ENCODE measurements around the gene SNRPD3. TPM values are rescaled to one million over a fixed set of nuclear protein-coding genes. Genes with fewer than 3 reads are reported as not detected.

The SNRPD3 gene
- total and polyA plus RNA-seq, 9 of the 15 experiments (the other 6 are each of a cell fraction or from before 2014, with no cell fraction given), result 131 to 366 (median 274) TPM

DNA sequence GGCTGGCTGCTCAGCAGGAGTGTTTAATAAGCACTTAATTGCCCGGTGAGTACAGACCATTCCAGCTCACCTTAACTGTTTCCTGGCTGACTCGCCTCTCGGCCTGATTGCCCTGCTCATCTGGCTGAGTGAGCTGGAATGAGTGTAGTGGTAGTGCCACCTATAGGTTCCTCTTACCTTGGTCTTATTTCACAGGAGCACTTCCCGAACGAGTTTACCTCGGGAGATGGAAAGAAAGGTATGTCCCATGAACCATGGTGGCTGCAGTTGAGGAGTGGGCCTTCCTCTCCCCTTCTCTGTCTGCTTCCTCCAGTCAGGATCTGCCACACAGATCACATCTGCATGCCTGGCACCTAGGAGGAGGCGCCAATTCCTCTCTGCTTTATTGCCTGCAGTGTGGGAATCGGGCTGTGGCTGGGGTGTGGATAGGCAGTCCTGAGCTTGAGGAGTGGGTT lies 34.0 kb upstream of the SNRPD3 start (continued):
- TF ChIP-seq CTCF (IDR thresholded peaks at IDR 0.05 in 2 of 3, conservative IDR thresholded peaks at IDR 0.05 in 1 of 3; ENCODE audit: insufficient read depth in 2 of 3, low read depth in 1 of 3, low read length in 3 of 3), result peak; percentile 48 to 68 (median 56)
- TF ChIP-seq, protein P1, sequence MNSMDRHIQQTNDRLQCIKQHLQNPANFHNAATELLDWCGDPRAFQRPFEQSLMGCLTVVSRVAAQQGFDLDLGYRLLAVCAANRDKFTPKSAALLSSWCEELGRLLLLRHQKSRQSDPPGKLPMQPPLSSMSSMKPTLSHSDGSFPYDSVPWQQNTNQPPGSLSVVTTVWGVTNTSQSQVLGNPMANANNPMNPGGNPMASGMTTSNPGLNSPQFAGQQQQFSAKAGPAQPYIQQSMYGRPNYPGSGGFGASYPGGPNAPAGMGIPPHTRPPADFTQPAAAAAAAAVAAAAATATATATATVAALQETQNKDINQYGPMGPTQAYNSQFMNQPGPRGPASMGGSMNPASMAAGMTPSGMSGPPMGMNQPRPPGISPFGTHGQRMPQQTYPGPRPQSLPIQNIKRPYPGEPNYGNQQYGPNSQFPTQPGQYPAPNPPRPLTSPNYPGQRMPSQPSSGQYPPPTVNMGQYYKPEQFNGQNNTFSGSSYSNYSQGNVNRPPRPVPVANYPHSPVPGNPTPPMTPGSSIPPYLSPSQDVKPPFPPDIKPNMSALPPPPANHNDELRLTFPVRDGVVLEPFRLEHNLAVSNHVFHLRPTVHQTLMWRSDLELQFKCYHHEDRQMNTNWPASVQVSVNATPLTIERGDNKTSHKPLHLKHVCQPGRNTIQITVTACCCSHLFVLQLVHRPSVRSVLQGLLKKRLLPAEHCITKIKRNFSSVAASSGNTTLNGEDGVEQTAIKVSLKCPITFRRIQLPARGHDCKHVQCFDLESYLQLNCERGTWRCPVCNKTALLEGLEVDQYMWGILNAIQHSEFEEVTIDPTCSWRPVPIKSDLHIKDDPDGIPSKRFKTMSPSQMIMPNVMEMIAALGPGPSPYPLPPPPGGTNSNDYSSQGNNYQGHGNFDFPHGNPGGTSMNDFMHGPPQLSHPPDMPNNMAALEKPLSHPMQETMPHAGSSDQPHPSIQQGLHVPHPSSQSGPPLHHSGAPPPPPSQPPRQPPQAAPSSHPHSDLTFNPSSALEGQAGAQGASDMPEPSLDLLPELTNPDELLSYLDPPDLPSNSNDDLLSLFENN (IDR thresholded peaks at IDR 0.05; ENCODE audit: low read depth in 2 of 2, low read length in 2 of 2), result no peak
- TF ChIP-seq RAD21 (CRISPR knock-in tag; conservative IDR thresholded peaks at IDR 0.05 in 1 of 2, IDR thresholded peaks at IDR 0.05 in 1 of 2), result peak; percentile 64 to 77

DNA sequence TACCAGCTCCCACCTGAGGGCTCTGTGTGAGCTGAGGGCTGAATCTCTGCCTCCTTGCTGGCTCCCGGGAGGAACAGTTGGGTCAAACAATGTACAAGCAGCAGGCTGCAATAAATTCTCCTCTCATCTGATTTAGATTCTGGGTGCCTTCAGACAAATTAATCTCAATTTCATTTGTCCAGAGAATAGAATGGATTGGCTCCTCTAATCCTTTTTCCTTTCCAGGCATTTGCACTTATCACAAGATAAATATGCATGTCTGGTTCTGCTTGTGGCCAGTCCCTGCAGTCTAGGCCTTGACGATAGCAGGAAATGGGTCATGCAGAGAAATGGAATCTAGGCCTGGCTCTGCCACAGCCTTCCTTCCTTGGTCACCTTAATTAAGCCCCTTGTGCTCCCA lies 31.9 kb upstream of the SNRPD3 start:
- intact Hi-C loops (cut with micrococcal nuclease), result loop anchor here (10.0 kb wide), 2 partner anchors 199 to 339 kb away; partner anchors contain the start of gene SUSD2
- no peak for DNase-seq (ENCODE audit: extremely low read depth in 1 of 4, low spot score in 3 of 4)
- ChIA-PET CTCF (ENCODE audit: low intra/inter-chr PET ratio) (no interaction called here), POLR2A (no interaction called here)
- Histone ChIP-seq H3K36me3 (ENCODE audit: control insufficient read depth, insufficient read depth, low read length) (no peaks in the 10 kb centered on the region), H3K79me2 (ENCODE audit: control insufficient read depth, insufficient read depth, low read length) (no peaks in the 10 kb centered on the region), H4K20me1 (replicated peaks; ENCODE audit: control insufficient read depth, insufficient read depth, low read length) (0 out of 2 replicates have a peak, but pooled peaks cover 6% of the 10 kb centered on the region), H3K9ac (ENCODE audit: insufficient read depth in 1 of 2, low read depth in 2 of 2, low read length in 2 of 2) (no peak overlapping the region), H3K4me3 (no peak overlapping the region), H3K27me3 (ENCODE audit: control insufficient read depth in 2 of 2, insufficient read depth in 2 of 2, low read length in 2 of 2) (no peaks in the 10 kb centered on the region; a peak in 2 of 5 replicates), H3K9me1 (ENCODE audit: control insufficient read depth, insufficient read depth, low read length) (no peaks in the 10 kb centered on the region), H3K27ac (ENCODE audit: extremely low read depth, low read depth, low read length) (no peak overlapping the region), H3K9me3 (replicated peaks; ENCODE audit: control insufficient read depth, insufficient read depth, low read depth, low read length) (no peaks in the 10 kb centered on the region), H2AFZ (ENCODE audit: low read depth, low read length) (no peak overlapping the region), H3K4me1 (replicated peaks in 1 of 2; ENCODE audit: control insufficient read depth in 2 of 2, insufficient read depth in 2 of 2, low read length in 2 of 2) (no peaks in the 10 kb centered on the region; a peak in 1 of 5 replicates), H3K4me2 (ENCODE audit: insufficient read depth, low read length) (no peak overlapping the region)
- BruUV-seq (replicated peaks), result no TSS peak
- no peak for FAIRE-seq
- ATAC-seq, result no peak
- in situ Hi-C loops (cut with MboI), result loop anchor here (5.0 to 25.0 kb wide), 2 partner anchors 202 to 562 kb away; partner anchors contain the start of genes DDT, DDTL and GSTT2B
- WGBS (ENCODE audit: insufficient coverage, low coverage, missing lambda C conversion rate), result 22% methylated on average over 1 of the region's 2 CpGs
- TF ChIP-seq TCFL5 (CRISPR knock-in tag; conservative IDR thresholded peaks at IDR 0.05) (no peak), ZNF134 (CRISPR knock-in tag; conservative IDR thresholded peaks at IDR 0.05) (no peak), FOXP1 (CRISPR knock-in tag; IDR thresholded peaks at IDR 0.05) (no peak), HDAC6 (IDR thresholded peaks at IDR 0.05; ENCODE audit: low read depth, low read length) (no peak), ZNF12 (CRISPR knock-in tag; IDR thresholded peaks at IDR 0.05) (no peak), NR1H2 (CRISPR knock-in tag; IDR thresholded peaks at IDR 0.05) (no peak), PHB2 (IDR thresholded peaks at IDR 0.05; ENCODE audit: low read depth) (no peak)
